OCI-LY7 (cell line): ENCODE results near the gene CORO7. TPM values are rescaled to one million over a fixed set of nuclear protein-coding genes. Genes with fewer than 3 reads are reported as not detected.
A peak's percentile ranks its signal among the peaks of the same experiment; 100 is the strongest.

Source experiments
- BruUV-seq: library from RNA; stranded (reverse); fragments of 400-500 nt; replicated peaks from 2 replicates; lab custom pipeline; 2021; lab: Mats Ljungman, UMichigan
- CTCF ChIA-PET: fragments of 300-600 bp; sonication (Branson Sonifier 250); formaldehyde crosslinking; loops from one replicate; lab custom pipeline; 2022; ENCODE audit warnings: antibody characterized with exemption; ENCODE audit not compliant: unreplicated experiment; lab: Charles Lee
- POLR2A ChIA-PET: fragments of 300-600 bp; sonication (Branson Sonifier 250); formaldehyde crosslinking; loops from one replicate; lab custom pipeline; 2022; ENCODE audit warnings: antibody characterized with exemption; lab: Charles Lee
- DNase-seq: peaks from one replicate; pipeline ENCODE4 v3.0.0-alpha.2; 2015; ENCODE audit warnings: low spot score
- H2AFZ ChIP-seq: fragments of 200-600 bp; sonication (generic), shearing (Covaris generic); 2 replicates; pipeline ENCODE4 v1.6.1; 2014; ENCODE audit warnings: mild to moderate bottlenecking, antibody characterized with exemption, low read length, moderate library complexity
- H3K27ac ChIP-seq: fragments of 200-600 bp; sonication (generic); 2 replicates; pipeline ENCODE4 v1.5.1; 2014; ENCODE audit warnings: mixed run types, low read depth, mild to moderate bottlenecking, moderate library complexity, low read length, inconsistent platforms; ENCODE audit not compliant: poor library complexity, severe bottlenecking
- H3K36me3 ChIP-seq: fragments of 200-600 bp; sonication (generic); 2 replicates; pipeline ENCODE4 v1.6.1; 2014; ENCODE audit warnings: mild to moderate bottlenecking, antibody characterized with exemption, low read length, moderate library complexity, mixed read lengths; ENCODE audit not compliant: insufficient read depth
- H3K4me1 ChIP-seq: fragments of 200-600 bp; sonication (generic); 2 replicates; pipeline ENCODE4 v1.5.1; 2014; ENCODE audit warnings: mild to moderate bottlenecking, low read length; ENCODE audit not compliant: insufficient read depth, poor library complexity, severe bottlenecking
- H3K4me2 ChIP-seq: fragments of 200-600 bp; sonication (generic); 2 replicates; pipeline ENCODE4 v1.6.1; 2014; ENCODE audit warnings: mild to moderate bottlenecking, low read length
- H3K4me3 ChIP-seq: fragments of 200-600 bp; sonication (generic); 2 replicates; pipeline ENCODE4 v1.5.1; 2014; ENCODE audit warnings: mild to moderate bottlenecking, low read depth, low read length; ENCODE audit not compliant: poor library complexity, severe bottlenecking
- H3K79me2 ChIP-seq: fragments of 200-600 bp; sonication (generic); 2 replicates; pipeline ENCODE4 v1.6.1; 2016; ENCODE audit warnings: low read depth, mild to moderate bottlenecking, low read length, moderate library complexity, mixed read lengths; ENCODE audit not compliant: insufficient read depth
- H3K9me2 ChIP-seq: fragments of 200-600 bp; sonication (generic); 2 replicates; pipeline ENCODE4 v1.6.1; 2016; ENCODE audit warnings: mild to moderate bottlenecking, low read length, mixed read lengths; ENCODE audit not compliant: insufficient read depth
- H3K9me3 ChIP-seq: fragments of 200-600 bp; sonication (generic); 2 replicates; pipeline ENCODE4 v1.6.1; 2014; ENCODE audit warnings: mild to moderate bottlenecking, mixed run types, low read length, mixed read lengths
- H4K20me1 ChIP-seq: fragments of 200-600 bp; sonication (generic); 2 replicates; pipeline ENCODE4 v1.6.1; 2014; ENCODE audit warnings: mild to moderate bottlenecking, antibody characterized with exemption, low read length, moderate library complexity, mixed read lengths; ENCODE audit not compliant: insufficient read depth
- EZH2phosphoT487 ChIP-seq: fragments of 200-600 bp; sonication (generic); IDR thresholded peaks from 2 replicates; pipeline ENCODE4 v1.6.1; 2018; ENCODE audit warnings: low read depth, borderline replicate concordance, mild to moderate bottlenecking, mixed run types, antibody characterized with exemption, low read length, moderate library complexity, mixed read lengths
- intact Hi-C: fragments of 100-400 bp; cut with micrococcal nuclease; formaldehyde crosslinking; loops from one replicate; pipeline ENCODE4 v1.10.0; 2022; ENCODE audit not compliant: unreplicated experiment
- total RNA-seq, 2 experiments: library from RNA; depleted of rRNA in 1 of 2; stranded (reverse); fragments of >200 nt in 1 of 2; shearing (Covaris generic) in 1 of 2; gene quantifications; 2 replicates each; pipeline ENCODE4 v1.2.3, GENCODE V29; 2014 to 2022
- TF ChIP-seq, protein P1 (sequence below): fragments of 200-600 bp; sonication (generic); conservative IDR thresholded peaks from 2 replicates; pipeline ENCODE4 v1.5.1; 2014; ENCODE audit warnings: mild to moderate bottlenecking, antibody characterized with exemption, low read length, moderate library complexity, mixed read lengths

Gene CORO7
- total RNA-seq, 2 experiments from 2014 or later: 77.2 to 112 TPM

DNA sequence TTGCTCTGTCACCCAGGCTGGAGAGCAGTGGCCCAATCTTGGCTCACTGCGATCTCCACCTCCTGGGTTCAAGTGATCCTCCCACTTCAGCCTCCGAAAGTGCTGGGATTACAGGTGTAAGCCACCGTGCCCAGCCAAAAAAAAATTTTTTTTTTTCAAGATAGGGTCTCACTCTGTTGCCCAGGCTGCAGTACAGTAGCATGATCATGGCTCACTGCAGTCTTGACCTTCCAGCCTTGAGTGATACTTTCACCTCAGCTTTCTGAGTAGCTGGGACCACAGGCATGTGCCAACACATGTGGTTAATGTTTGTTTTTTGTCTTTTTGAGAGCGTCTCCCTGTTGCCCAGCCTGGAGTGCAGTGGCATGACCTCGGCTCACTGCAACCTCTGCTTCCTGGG, 63.6 kb downstream of the CORO7 start:
- ChIA-PET POLR2A (interaction anchor here (0.7 kb wide), 1 partner anchor 18 kb away, joined by 3 read pairs; no protein-coding TSS in a partner anchor), CTCF (no interaction called here)
- Histone ChIP-seq H3K79me2 (peaks cover 27% of the 10 kb centered on the region), H3K4me3 (no peak overlapping the region), H2AFZ (no peak overlapping the region), H3K4me2 (no peak overlapping the region), H3K4me1 (peaks cover 18% of the 10 kb centered on the region), H3K9me3 (no peaks in the 10 kb centered on the region), H4K20me1 (peaks cover 2% of the 10 kb centered on the region), H3K9me2 (no peaks in the 10 kb centered on the region), H3K27ac (no peak overlapping the region), H3K36me3 (peaks cover 30% of the 10 kb centered on the region; the same call in 1 of the 2 replicates)
- DNase-seq: no peak
- intact Hi-C loops: no loop called here
- BruUV-seq: no TSS peak
- no peak for TF ChIP-seq EZH2phosphoT487
- TF ChIP-seq, protein P1, sequence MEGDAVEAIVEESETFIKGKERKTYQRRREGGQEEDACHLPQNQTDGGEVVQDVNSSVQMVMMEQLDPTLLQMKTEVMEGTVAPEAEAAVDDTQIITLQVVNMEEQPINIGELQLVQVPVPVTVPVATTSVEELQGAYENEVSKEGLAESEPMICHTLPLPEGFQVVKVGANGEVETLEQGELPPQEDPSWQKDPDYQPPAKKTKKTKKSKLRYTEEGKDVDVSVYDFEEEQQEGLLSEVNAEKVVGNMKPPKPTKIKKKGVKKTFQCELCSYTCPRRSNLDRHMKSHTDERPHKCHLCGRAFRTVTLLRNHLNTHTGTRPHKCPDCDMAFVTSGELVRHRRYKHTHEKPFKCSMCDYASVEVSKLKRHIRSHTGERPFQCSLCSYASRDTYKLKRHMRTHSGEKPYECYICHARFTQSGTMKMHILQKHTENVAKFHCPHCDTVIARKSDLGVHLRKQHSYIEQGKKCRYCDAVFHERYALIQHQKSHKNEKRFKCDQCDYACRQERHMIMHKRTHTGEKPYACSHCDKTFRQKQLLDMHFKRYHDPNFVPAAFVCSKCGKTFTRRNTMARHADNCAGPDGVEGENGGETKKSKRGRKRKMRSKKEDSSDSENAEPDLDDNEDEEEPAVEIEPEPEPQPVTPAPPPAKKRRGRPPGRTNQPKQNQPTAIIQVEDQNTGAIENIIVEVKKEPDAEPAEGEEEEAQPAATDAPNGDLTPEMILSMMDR: no peak

DNA sequence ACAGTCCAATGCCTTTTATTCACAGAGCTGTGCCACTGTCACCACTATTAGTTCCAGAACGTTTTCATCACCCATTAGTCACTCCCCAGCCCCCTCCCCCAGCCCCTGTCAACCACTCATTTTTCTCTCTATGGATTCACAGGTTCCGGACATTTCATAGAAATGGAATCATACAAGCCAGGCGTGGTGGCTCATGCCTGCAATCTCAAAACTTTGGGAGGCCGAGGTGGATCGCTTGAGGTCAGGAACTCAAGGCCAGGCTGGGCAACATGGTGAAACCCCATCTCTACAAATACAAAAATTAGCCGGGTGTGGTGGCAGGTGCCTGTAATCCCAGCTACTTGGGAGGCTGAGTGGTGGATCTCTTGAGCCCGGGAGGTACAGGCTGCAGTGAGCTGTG, 64.5 kb downstream of the CORO7 start:
- intact Hi-C loops: no loop called here
- no peaks in the 10 kb centered on the region for H3K9me3 ChIP-seq
- POLR2A ChIA-PET: no interaction called here
- H3K79me2 ChIP-seq: peaks cover 34% of the 10 kb centered on the region
- peak overlapping the region; percentile 99 for H3K4me3 ChIP-seq
- peaks cover 18% of the 10 kb centered on the region for H3K4me1 ChIP-seq
- no peaks in the 10 kb centered on the region for H3K9me2 ChIP-seq
- peaks cover 5% of the 10 kb centered on the region for H4K20me1 ChIP-seq
- peak overlapping the region; percentile 84; the same call in 1 of the 2 replicates for H2AFZ ChIP-seq
- TF ChIP-seq, protein P1: no peak
- no peak for TF ChIP-seq EZH2phosphoT487
- peak overlapping the region; percentile 32 for H3K27ac ChIP-seq
- peak overlapping the region; percentile 62 for H3K4me2 ChIP-seq
- no TSS peak for BruUV-seq
- DNase-seq: no peak
- H3K36me3 ChIP-seq: peaks cover 32% of the 10 kb centered on the region
- CTCF ChIA-PET: no interaction called here
